ENCODE data around the gene NAP1L1. TPM values are rescaled to one million over a fixed set of nuclear protein-coding genes. Genes with fewer than 3 reads are reported as not detected.

The NAP1L1 gene
- total RNA-seq, 2 experiments from 2014 or later = 524 to 558 TPM

- Mint-ChIP-seq H3K4me1 (peaks cover 80% of the 10 kb centered on the region), H3K36me3 (ENCODE audit: low read depth) (peaks cover 31% of the 10 kb centered on the region)
- POLR2A ChIA-PET = interaction anchor here (2.9 to 5.5 kb wide), 5 partner anchors 8 to 86 kb away, joined by 21 to 246 read pairs (median 61); partner anchors contain the start of gene PHLDA1
Measured at GRCh38 chr12:76022506-76022905, 62.0 kb downstream of the NAP1L1 start.

GRCh38 chr12:76020731-76021672 lies 63.5 kb downstream of the NAP1L1 start:
- Mint-ChIP-seq H3K9me3 (no peaks in the 10 kb centered on the region), H3K36me3 (ENCODE audit: low read depth) (peaks cover 16% of the 10 kb centered on the region), H3K27ac (peak overlapping the region; percentile 100), H3K4me1 (peaks cover 69% of the 10 kb centered on the region), H3K4me3 (peak overlapping the region; percentile 53), H3K27me3 (no peaks in the 10 kb centered on the region)
- ChIA-PET CTCF (interaction anchor here (0.7 to 3.5 kb wide), 9 partner anchors 8 to 536 kb away, joined by 3 to 55 read pairs (median 4); partner anchors contain the start of gene PHLDA1), POLR2A (interaction anchor here (0.6 to 5.5 kb wide), 33 partner anchors 9 to 540 kb away, joined by 3 to 246 read pairs (median 4); partner anchors contain the start of genes BBS10, GLIPR1, KRR1 and PHLDA1)
- DNase-seq = peak; percentile 83

More at GRCh38 chr12:76022506-76022905, 62.0 kb downstream of the NAP1L1 start:
- CTCF ChIA-PET = interaction anchor here (3.5 kb wide), 1 partner anchor 9 kb away, joined by 55 read pairs; the partner anchor contains the start of gene PHLDA1
- Mint-ChIP-seq H3K27me3 (no peaks in the 10 kb centered on the region), H3K27ac (no peak overlapping the region), H3K4me3 (no peak overlapping the region), H3K9me3 (no peaks in the 10 kb centered on the region)
- DNase-seq = no peak

GRCh38 chr12:76020281-76020680 lies 64.2 kb downstream of the NAP1L1 start:
- Mint-ChIP-seq H3K27ac (peak overlapping the region; percentile 100), H3K4me1 (peaks cover 69% of the 10 kb centered on the region), H3K9me3 (no peaks in the 10 kb centered on the region), H3K27me3 (no peaks in the 10 kb centered on the region), H3K4me3 (peak overlapping the region; percentile 53), H3K36me3 (ENCODE audit: low read depth) (peaks cover 10% of the 10 kb centered on the region)
- POLR2A ChIA-PET = interaction anchor here (0.8 to 5.5 kb wide), 33 partner anchors 8 to 539 kb away, joined by 3 to 246 read pairs (median 4); partner anchors contain the start of genes BBS10, GLIPR1, KRR1 and PHLDA1
- peak; percentile 92 for DNase-seq
- CTCF ChIA-PET = interaction anchor here (0.9 to 3.5 kb wide), 11 partner anchors 8 to 535 kb away, joined by 3 to 55 read pairs (median 4); partner anchors contain the start of gene PHLDA1

- POLR2A ChIA-PET = interaction anchor here (5.5 kb wide), 1 partner anchor 12 kb away, joined by 246 read pairs; the partner anchor contains the start of gene PHLDA1
- H3K4me1 Mint-ChIP-seq = peaks cover 65% of the 10 kb centered on the region
- H3K36me3 Mint-ChIP-seq (ENCODE audit: low read depth) = peaks cover 4% of the 10 kb centered on the region
- no peaks in the 10 kb centered on the region for H3K9me3 Mint-ChIP-seq
- CTCF ChIA-PET = interaction anchor here (1.7 to 2.4 kb wide), 2 partner anchors 12 to 33 kb away, joined by 6 to 11 read pairs; partner anchors contain the start of gene PHLDA1
- no peak overlapping the region for H3K4me3 Mint-ChIP-seq
- peak overlapping the region; percentile 100 for H3K27ac Mint-ChIP-seq
- no peak for DNase-seq
- no peaks in the 10 kb centered on the region for H3K27me3 Mint-ChIP-seq
Measured at GRCh38 chr12:76018672-76019071, 65.8 kb downstream of the NAP1L1 start.

GRCh38 chr12:76018111-76018510 lies 66.4 kb downstream of the NAP1L1 start:
- Mint-ChIP-seq H3K4me1 (peaks cover 65% of the 10 kb centered on the region), H3K27me3 (no peaks in the 10 kb centered on the region), H3K36me3 (ENCODE audit: low read depth) (peaks cover 4% of the 10 kb centered on the region), H3K9me3 (no peaks in the 10 kb centered on the region), H3K4me3 (no peak overlapping the region), H3K27ac (peak overlapping the region; percentile 100)
- CTCF ChIA-PET = interaction anchor here (2.4 kb wide), 1 partner anchor 13 kb away, joined by 11 read pairs; the partner anchor contains the start of gene PHLDA1
- no peak for DNase-seq
- POLR2A ChIA-PET = interaction anchor here (5.5 kb wide), 1 partner anchor 13 kb away, joined by 246 read pairs; the partner anchor contains the start of gene PHLDA1

- H3K36me3 Mint-ChIP-seq (ENCODE audit: low read depth) = peaks cover 7% of the 10 kb centered on the region
- no peaks in the 10 kb centered on the region for H3K9me3 Mint-ChIP-seq
- no peak overlapping the region for H3K27ac Mint-ChIP-seq
- H3K4me3 Mint-ChIP-seq = no peak overlapping the region
- ChIA-PET CTCF (no interaction called here), POLR2A (no interaction called here)
- no peak for DNase-seq
- H3K4me1 Mint-ChIP-seq = peaks cover 28% of the 10 kb centered on the region
- no peaks in the 10 kb centered on the region for H3K27me3 Mint-ChIP-seq
Measured at GRCh38 chr12:76014007-76014406, 70.5 kb downstream of the NAP1L1 start.

- Mint-ChIP-seq H3K36me3 (ENCODE audit: low read depth) (peaks cover 5% of the 10 kb centered on the region), H3K4me1 (peaks cover 24% of the 10 kb centered on the region), H3K4me3 (no peak overlapping the region), H3K9me3 (no peaks in the 10 kb centered on the region), H3K27ac (no peak overlapping the region), H3K27me3 (no peaks in the 10 kb centered on the region)
- ChIA-PET CTCF (interaction anchor here (0.8 to 1.5 kb wide), 2 partner anchors 17 to 32 kb away, joined by 3 read pairs; no protein-coding TSS in a partner anchor), POLR2A (interaction anchor here (1.5 kb wide), 1 partner anchor 17 kb away, joined by 7 read pairs; the partner anchor contains the start of gene PHLDA1)
- no peak for DNase-seq
Measured at GRCh38 chr12:76013603-76014002, 70.9 kb downstream of the NAP1L1 start.

GRCh38 chr12:76012644-76013043 lies 71.8 kb downstream of the NAP1L1 start:
- CTCF ChIA-PET = interaction anchor here (0.8 to 1.5 kb wide), 2 partner anchors 18 to 31 kb away, joined by 3 read pairs; no protein-coding TSS in a partner anchor
- Mint-ChIP-seq H3K4me3 (no peak overlapping the region), H3K4me1 (peaks cover 17% of the 10 kb centered on the region), H3K36me3 (ENCODE audit: low read depth) (peaks cover 3% of the 10 kb centered on the region), H3K9me3 (no peaks in the 10 kb centered on the region), H3K27ac (no peak overlapping the region), H3K27me3 (no peaks in the 10 kb centered on the region)
- POLR2A ChIA-PET = interaction anchor here (0.6 to 1.8 kb wide), 3 partner anchors 8 to 465 kb away, joined by 3 to 7 read pairs (median 6); partner anchors contain the start of gene PHLDA1
- no peak for DNase-seq

- H3K27ac Mint-ChIP-seq = no peak overlapping the region
- H3K36me3 Mint-ChIP-seq (ENCODE audit: low read depth) = peaks cover 3% of the 10 kb centered on the region
- H3K27me3 Mint-ChIP-seq = peaks cover 4% of the 10 kb centered on the region
- no peaks in the 10 kb centered on the region for H3K9me3 Mint-ChIP-seq
- peaks cover 13% of the 10 kb centered on the region for H3K4me1 Mint-ChIP-seq
- POLR2A ChIA-PET = interaction anchor here (1.8 kb wide), 1 partner anchor 10 kb away, joined by 6 read pairs; no protein-coding TSS in a partner anchor
- CTCF ChIA-PET = no interaction called here
- DNase-seq = no peak
- no peak overlapping the region for H3K4me3 Mint-ChIP-seq
Measured at GRCh38 chr12:76010732-76011458, 73.6 kb downstream of the NAP1L1 start.

GRCh38 chr12:76008428-76008827 lies 76.1 kb downstream of the NAP1L1 start:
- POLR2A ChIA-PET = no interaction called here
- peaks cover 7% of the 10 kb centered on the region for H3K9me3 Mint-ChIP-seq
- peaks cover 8% of the 10 kb centered on the region for H3K36me3 Mint-ChIP-seq (ENCODE audit: low read depth)
- DNase-seq = no peak
- peaks cover 4% of the 10 kb centered on the region for H3K27me3 Mint-ChIP-seq
- no peak overlapping the region for H3K27ac Mint-ChIP-seq
- no peaks in the 10 kb centered on the region for H3K4me1 Mint-ChIP-seq
- CTCF ChIA-PET = interaction anchor here (0.7 kb wide), 1 partner anchor 40 kb away, joined by 6 read pairs; no protein-coding TSS in a partner anchor
- H3K4me3 Mint-ChIP-seq = no peak overlapping the region

GRCh38 chr12:76007640-76008039 lies 76.8 kb downstream of the NAP1L1 start:
- DNase-seq = no peak
- H3K27me3 Mint-ChIP-seq = peaks cover 4% of the 10 kb centered on the region
- H3K36me3 Mint-ChIP-seq (ENCODE audit: low read depth) = peaks cover 8% of the 10 kb centered on the region
- no peak overlapping the region for H3K4me3 Mint-ChIP-seq
- H3K9me3 Mint-ChIP-seq = peaks cover 7% of the 10 kb centered on the region
- ChIA-PET POLR2A (no interaction called here), CTCF (no interaction called here)
- H3K27ac Mint-ChIP-seq = no peak overlapping the region
- H3K4me1 Mint-ChIP-seq = no peaks in the 10 kb centered on the region
